ENCODE results near the gene ATE1.

- TF ChIP-seq, protein P1, sequence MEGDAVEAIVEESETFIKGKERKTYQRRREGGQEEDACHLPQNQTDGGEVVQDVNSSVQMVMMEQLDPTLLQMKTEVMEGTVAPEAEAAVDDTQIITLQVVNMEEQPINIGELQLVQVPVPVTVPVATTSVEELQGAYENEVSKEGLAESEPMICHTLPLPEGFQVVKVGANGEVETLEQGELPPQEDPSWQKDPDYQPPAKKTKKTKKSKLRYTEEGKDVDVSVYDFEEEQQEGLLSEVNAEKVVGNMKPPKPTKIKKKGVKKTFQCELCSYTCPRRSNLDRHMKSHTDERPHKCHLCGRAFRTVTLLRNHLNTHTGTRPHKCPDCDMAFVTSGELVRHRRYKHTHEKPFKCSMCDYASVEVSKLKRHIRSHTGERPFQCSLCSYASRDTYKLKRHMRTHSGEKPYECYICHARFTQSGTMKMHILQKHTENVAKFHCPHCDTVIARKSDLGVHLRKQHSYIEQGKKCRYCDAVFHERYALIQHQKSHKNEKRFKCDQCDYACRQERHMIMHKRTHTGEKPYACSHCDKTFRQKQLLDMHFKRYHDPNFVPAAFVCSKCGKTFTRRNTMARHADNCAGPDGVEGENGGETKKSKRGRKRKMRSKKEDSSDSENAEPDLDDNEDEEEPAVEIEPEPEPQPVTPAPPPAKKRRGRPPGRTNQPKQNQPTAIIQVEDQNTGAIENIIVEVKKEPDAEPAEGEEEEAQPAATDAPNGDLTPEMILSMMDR (IDR thresholded peaks at IDR 0.05; ENCODE audit: low read depth, low read length), result no peak
- TF ChIP-seq EZH2phosphoT487 (IDR thresholded peaks at IDR 0.05; ENCODE audit: low read depth), result no peak
These were observed 675 bp upstream of the ATE1 start for GRCh38 chr10:121928528-121928884.
